Peyer's patch (tissue), 4 donors: ENCODE results near the gene PIANP. TPM values are rescaled to one million over a fixed set of nuclear protein-coding genes. Genes with fewer than 3 reads are reported as not detected.

Experiments used
- DNase-seq, 3 donors: peaks; one replicate each; pipeline ENCODE4 v3.0.0-alpha.2; 2017 to 2019
- H3K27ac ChIP-seq, 4 donors: fragments of 200-600 bp; sonication (generic); one replicate each; pipeline ENCODE4 v1.5.1; 2016 to 2019
- H3K27me3 ChIP-seq, 2 donors: fragments of 200-600 bp; sonication (generic); one replicate each; pipeline ENCODE4 v1.5.1; 2019
- H3K36me3 ChIP-seq, 3 donors: fragments of 200-600 bp; sonication (generic); one replicate each; pipeline ENCODE4 v1.5.1; 2016 to 2019
- H3K4me1 ChIP-seq, 4 donors: fragments of 200-600 bp; sonication (generic); one replicate each; pipeline ENCODE4 v1.5.1; 2016 to 2019
- H3K4me3 ChIP-seq, 4 donors: fragments of 200-600 bp; sonication (generic); 1 replicate in 3 of 4; 2 replicates in 1 of 4; pipeline ENCODE4 v1.5.1; 2016 to 2019; ENCODE audit warnings: mild to moderate bottlenecking in 1 of 4
- H3K9me3 ChIP-seq, 4 donors: fragments of 200-600 bp; sonication (generic); one replicate each; pipeline ENCODE4 v1.5.1; 2016 to 2019; ENCODE audit warnings: mild to moderate bottlenecking in 1 of 4
- CTCF ChIP-seq, 6 experiments: fragments of 450-650 bp in 4 of 6; fragments of 200-600 bp in 2 of 6; sonication (generic) in 1 of 6; IDR thresholded peaks; one replicate each; pipeline ENCODE4 v1.5.1; 2017 to 2019; ENCODE audit warnings: antibody characterized with exemption in 6 of 6, mild to moderate bottlenecking in 3 of 6, moderate library complexity in 1 of 6
- POLR2A ChIP-seq, 2 donors: fragments of 450-650 bp; IDR thresholded peaks; one replicate each; pipeline ENCODE4 v1.5.1; 2017; ENCODE audit warnings: antibody characterized with exemption in 2 of 2, mild to moderate bottlenecking in 2 of 2, moderate library complexity in 2 of 2
- total RNA-seq, 4 donors: library from RNA; depleted of rRNA; stranded (reverse); fragments of >200 nt; gene quantifications; one replicate each; pipeline ENCODE4 v1.1.0, GENCODE V29; 2016

Gene PIANP
- total RNA-seq, 4 donors from 2014 or later = not detected

GRCh38 chr12:6695313-6696045, 5.1 kb downstream of the PIANP start:
- Histone ChIP-seq H3K4me3 (no peak overlapping the region), H3K9me3 (no peaks in the 10 kb centered on the region), H3K4me1 (peaks cover 0 to 17% (median 9%) of the 10 kb centered on the region in 4 donors), H3K27ac (no peak overlapping the region), H3K27me3 (peaks cover 0 to 13% of the 10 kb centered on the region in 2 donors), H3K36me3 (no peaks in the 10 kb centered on the region)
- no peak for DNase-seq
- no peak for TF ChIP-seq CTCF (IDR thresholded peaks at IDR 0.05)
- no peak for TF ChIP-seq POLR2A (IDR thresholded peaks at IDR 0.05)

GRCh38 chr12:6694701-6695100, 5.9 kb downstream of the PIANP start:
- no peaks in the 10 kb centered on the region for H3K9me3 ChIP-seq
- H3K27ac ChIP-seq = no peak overlapping the region
- H3K27me3 ChIP-seq = peaks cover 0 to 13% of the 10 kb centered on the region in 2 donors
- peaks cover 0 to 16% (median 1%) of the 10 kb centered on the region in 4 donors for H3K4me1 ChIP-seq
- TF ChIP-seq CTCF (IDR thresholded peaks at IDR 0.05) (no peak), POLR2A (IDR thresholded peaks at IDR 0.05) (no peak)
- no peak for DNase-seq
- no peaks in the 10 kb centered on the region for H3K36me3 ChIP-seq
- H3K4me3 ChIP-seq = no peak overlapping the region

GRCh38 chr12:6693832-6694355, 6.7 kb downstream of the PIANP start:
- peaks cover 0 to 15% (median 0%) of the 10 kb centered on the region in 4 donors for H3K4me1 ChIP-seq

GRCh38 chr12:6692888-6693287, 7.7 kb downstream of the PIANP start:
- Histone ChIP-seq H3K36me3 (no peaks in the 10 kb centered on the region), H3K9me3 (no peaks in the 10 kb centered on the region), H3K27ac (no peak overlapping the region), H3K27me3 (no peaks in the 10 kb centered on the region), H3K4me1 (peaks cover 0 to 21% (median 5%) of the 10 kb centered on the region in 4 donors), H3K4me3 (no peak overlapping the region)
- TF ChIP-seq POLR2A (IDR thresholded peaks at IDR 0.05) = no peak
- TF ChIP-seq CTCF (IDR thresholded peaks at IDR 0.05) = no peak
- no peak for DNase-seq

More at GRCh38 chr12:6693832-6694355, 6.7 kb downstream of the PIANP start:
- Histone ChIP-seq H3K9me3 (no peaks in the 10 kb centered on the region), H3K27me3 (peaks cover 0 to 6% of the 10 kb centered on the region in 2 donors), H3K27ac (no peak overlapping the region), H3K36me3 (no peaks in the 10 kb centered on the region), H3K4me3 (no peak overlapping the region)
- no peak for DNase-seq
- no peak for TF ChIP-seq POLR2A (IDR thresholded peaks at IDR 0.05)
- TF ChIP-seq CTCF (IDR thresholded peaks at IDR 0.05) = no peak

GRCh38 chr12:6691473-6691872, 9.1 kb downstream of the PIANP start:
- no peak for TF ChIP-seq CTCF (IDR thresholded peaks at IDR 0.05)
- no peak for TF ChIP-seq POLR2A (IDR thresholded peaks at IDR 0.05)
- peaks cover 0 to 19% (median 15%) of the 10 kb centered on the region in 4 donors for H3K4me1 ChIP-seq
- H3K36me3 ChIP-seq = no peaks in the 10 kb centered on the region

More at GRCh38 chr12:6691473-6691872, 9.1 kb downstream of the PIANP start:
- no peak overlapping the region for H3K27ac ChIP-seq
- no peaks in the 10 kb centered on the region for H3K9me3 ChIP-seq
- no peaks in the 10 kb centered on the region for H3K27me3 ChIP-seq
- no peak overlapping the region for H3K4me3 ChIP-seq
- DNase-seq = no peak
